ENCODE measurements around the gene DACT3.

The DACT3 gene, protein sequence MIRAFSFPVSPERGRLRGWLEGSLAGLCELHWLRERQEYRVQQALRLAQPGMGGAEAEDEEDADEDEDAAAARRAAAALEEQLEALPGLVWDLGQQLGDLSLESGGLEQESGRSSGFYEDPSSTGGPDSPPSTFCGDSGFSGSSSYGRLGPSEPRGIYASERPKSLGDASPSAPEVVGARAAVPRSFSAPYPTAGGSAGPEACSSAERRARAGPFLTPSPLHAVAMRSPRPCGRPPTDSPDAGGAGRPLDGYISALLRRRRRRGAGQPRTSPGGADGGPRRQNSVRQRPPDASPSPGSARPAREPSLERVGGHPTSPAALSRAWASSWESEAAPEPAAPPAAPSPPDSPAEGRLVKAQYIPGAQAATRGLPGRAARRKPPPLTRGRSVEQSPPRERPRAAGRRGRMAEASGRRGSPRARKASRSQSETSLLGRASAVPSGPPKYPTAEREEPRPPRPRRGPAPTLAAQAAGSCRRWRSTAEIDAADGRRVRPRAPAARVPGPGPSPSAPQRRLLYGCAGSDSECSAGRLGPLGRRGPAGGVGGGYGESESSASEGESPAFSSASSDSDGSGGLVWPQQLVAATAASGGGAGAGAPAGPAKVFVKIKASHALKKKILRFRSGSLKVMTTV

DNA sequence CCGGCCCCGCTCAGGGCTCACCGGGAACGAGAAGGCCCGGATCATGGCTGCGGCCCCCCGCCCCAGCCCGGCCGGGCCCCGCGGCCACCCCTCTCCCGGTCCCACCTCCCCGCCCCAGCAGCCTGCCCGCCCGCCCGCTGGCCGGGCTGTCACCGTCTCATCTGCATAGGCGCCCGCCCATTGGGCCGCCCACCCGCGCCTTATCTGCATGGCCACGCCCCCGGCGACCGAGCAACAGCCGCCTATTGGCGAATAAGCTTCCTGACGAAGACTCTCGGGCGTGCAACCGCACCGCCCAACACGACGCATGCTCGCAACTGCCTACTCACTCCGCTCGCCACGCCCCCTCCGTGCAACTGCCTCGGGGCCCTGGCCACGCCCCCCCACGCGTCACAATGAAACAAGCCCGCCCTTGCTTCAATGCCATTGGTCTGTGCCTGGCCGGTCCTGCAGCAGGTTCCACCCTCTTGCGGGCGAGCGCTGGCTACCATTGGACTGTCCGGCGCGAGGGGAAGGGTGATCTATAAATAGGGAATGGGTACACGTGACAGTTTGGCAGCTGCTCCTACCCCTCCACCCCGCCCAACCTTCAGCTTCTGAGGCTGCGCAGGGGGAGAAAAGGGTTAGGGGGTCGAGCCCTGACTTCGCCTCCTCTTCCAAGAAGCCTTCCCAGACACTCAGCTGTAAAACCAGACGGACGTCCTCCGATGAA, at the start of gene DACT3:
TSS of gene DACT3 (minus strand) at position 163 of the 712 bp plus-strand sequence. CDS start at position 45, 118 bp downstream.
- no peak within 1 kb of the TSS for H3K27ac ChIP-seq
- no peak for TF ChIP-seq ZFX (IDR thresholded peaks at IDR 0.05; ENCODE audit: borderline replicate concordance)
- TF ChIP-seq, protein P1, sequence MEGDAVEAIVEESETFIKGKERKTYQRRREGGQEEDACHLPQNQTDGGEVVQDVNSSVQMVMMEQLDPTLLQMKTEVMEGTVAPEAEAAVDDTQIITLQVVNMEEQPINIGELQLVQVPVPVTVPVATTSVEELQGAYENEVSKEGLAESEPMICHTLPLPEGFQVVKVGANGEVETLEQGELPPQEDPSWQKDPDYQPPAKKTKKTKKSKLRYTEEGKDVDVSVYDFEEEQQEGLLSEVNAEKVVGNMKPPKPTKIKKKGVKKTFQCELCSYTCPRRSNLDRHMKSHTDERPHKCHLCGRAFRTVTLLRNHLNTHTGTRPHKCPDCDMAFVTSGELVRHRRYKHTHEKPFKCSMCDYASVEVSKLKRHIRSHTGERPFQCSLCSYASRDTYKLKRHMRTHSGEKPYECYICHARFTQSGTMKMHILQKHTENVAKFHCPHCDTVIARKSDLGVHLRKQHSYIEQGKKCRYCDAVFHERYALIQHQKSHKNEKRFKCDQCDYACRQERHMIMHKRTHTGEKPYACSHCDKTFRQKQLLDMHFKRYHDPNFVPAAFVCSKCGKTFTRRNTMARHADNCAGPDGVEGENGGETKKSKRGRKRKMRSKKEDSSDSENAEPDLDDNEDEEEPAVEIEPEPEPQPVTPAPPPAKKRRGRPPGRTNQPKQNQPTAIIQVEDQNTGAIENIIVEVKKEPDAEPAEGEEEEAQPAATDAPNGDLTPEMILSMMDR (IDR thresholded peaks at IDR 0.05) = no peak

DNA sequence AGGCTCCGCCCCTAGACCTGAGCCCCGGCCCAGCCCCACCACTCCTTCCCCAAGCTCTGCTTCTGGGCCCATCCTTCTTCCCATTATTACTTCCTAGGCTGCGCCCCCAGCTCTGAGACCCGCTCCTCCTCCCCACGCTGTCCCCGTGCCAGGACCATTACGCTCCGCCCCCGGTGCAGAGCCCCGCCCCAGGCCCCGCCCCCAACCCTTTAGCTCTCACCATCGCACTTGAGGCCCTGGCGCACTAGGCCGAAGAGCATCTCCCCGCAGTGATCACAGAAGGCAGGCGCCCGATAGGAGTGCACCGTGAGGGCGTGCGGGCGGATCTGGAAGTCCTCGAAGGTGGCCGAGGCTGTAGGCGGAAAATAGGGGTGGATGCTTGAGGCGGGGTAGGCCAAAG, 49.7 kb upstream of the DACT3 start:
- TF ChIP-seq ZFX (IDR thresholded peaks at IDR 0.05; ENCODE audit: borderline replicate concordance) = no peak
- TF ChIP-seq, protein P1 (IDR thresholded peaks at IDR 0.05) = no peak
- H3K27ac ChIP-seq = no peak overlapping the region

DNA sequence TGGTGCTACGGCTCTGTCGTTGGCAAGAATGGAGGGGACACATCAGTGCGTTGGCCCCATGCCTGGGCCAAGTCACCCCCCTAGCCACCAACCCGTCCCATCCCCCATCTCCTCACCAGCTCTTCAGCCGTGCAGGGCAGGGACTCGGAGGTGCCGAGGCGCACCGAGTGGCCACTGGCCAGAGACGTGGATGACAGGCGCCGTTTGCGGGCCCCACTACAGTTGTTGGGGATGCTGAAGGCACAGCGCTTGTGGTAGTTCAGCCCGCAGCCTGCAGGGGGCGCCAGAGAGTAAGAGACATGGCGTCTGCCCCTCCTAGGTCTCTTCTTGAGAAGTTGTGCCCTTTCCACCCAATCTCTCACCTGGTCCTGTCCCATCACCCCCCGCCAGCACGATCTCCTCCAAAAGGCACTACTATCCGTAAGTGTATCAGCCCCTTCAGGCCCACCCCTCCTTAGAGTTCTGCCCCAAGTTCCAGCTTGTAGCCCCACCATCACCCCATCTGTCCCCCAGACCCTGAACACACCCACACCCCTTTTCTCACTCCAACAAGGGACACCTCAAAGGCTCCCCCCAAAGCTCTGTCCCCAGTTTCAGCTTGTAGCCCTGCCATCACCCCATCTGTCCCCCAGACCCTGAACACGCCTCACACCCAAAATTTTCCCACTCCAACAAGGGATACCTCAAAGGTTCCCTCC, 43.5 kb upstream of the DACT3 start:
- TF ChIP-seq, protein P1 (IDR thresholded peaks at IDR 0.05) = peak; percentile 97
- no peak for TF ChIP-seq ZFX (IDR thresholded peaks at IDR 0.05; ENCODE audit: borderline replicate concordance)
- no peak overlapping the region for H3K27ac ChIP-seq

DNA sequence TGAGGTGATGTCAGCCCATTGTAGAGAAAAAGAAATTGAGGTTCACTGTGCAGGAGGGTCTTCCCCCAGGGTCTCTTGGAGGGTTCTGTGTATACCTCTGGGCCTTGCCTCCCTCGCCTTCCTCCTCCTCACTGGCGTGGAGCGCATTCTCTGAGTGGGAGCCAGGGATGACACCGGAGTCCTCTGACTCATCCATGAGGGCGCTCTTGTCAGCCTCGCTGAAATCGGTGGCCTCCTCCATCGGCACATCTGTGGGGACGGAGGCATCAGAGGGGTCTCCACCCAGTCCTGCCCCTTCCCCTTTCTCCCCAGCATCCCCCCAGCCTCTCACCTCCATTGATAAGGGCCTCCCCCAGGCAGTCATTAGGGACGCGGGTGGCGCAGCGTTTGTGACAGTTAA, 39.7 kb upstream of the DACT3 start:
- no peak for TF ChIP-seq ZFX (IDR thresholded peaks at IDR 0.05; ENCODE audit: borderline replicate concordance)
- TF ChIP-seq, protein P1 (IDR thresholded peaks at IDR 0.05) = no peak
- no peak overlapping the region for H3K27ac ChIP-seq

DNA sequence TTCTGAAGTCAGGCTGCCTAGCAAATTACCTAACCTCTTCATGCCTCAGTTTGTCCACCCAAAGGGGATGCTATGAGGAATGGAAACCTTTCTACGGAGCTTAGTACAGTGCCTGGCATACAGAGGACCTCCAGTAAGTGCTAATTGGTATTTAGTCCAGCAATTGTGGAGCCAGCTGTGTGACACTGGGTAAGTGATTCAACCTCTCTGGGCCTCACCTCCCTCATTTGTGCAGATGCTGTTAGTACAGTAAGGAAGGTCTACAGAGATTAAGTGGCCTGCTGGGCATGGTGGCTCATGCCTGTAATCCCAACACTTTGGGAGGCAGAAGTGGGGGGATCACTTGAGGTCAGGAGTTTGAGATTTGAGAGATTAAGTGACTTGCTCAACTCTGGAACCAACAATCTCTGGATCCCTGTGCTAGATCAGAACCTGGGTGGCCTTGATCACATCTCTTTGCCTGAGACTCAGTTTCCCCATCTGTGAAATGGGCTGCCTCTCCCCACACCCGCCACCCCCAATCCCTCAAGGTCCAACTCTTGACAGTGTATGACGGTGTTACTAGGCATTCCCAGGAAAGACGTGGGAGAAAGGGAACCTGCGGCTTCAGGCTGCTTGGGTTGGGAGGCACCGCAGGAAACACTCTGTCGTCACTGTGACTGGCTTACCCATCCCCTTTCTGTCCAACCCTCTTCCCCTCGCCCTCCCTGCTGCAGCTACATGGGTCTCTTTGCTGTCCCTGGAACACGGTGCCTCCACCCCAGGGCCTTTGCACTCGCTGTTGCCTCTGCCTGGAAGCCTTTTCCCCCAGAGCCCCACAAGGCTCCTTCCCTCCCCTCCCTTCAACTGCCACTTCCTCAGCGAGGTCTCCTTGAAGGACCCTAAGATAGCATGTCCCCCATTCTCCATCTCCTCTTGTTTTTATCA, 37.7 kb upstream of the DACT3 start:
- no peak overlapping the region for H3K27ac ChIP-seq
- TF ChIP-seq, protein P1 (IDR thresholded peaks at IDR 0.05) = no peak
- TF ChIP-seq ZFX (IDR thresholded peaks at IDR 0.05; ENCODE audit: borderline replicate concordance) = no peak
